DND-41 (cell line): Measurements from ENCODE around the gene AMDHD2.

Source experiments
- EZH2 ChIP-seq: IDR thresholded peaks from 3 replicates; pipeline ENCODE4 v1.6.1; 2012; ENCODE audit warnings: borderline replicate concordance, low read depth, mild to moderate bottlenecking, moderate library complexity, low read length, inconsistent platforms; ENCODE audit not compliant: severe bottlenecking
- TF ChIP-seq, protein P1 (sequence below): IDR thresholded peaks from 2 replicates; pipeline ENCODE4 v1.5.1; 2012; ENCODE audit warnings: borderline replicate concordance, low read length, moderate library complexity, mild to moderate bottlenecking; ENCODE audit not compliant: poor library complexity, severe bottlenecking; ENCODE audit errors: extremely low read depth

DNA sequence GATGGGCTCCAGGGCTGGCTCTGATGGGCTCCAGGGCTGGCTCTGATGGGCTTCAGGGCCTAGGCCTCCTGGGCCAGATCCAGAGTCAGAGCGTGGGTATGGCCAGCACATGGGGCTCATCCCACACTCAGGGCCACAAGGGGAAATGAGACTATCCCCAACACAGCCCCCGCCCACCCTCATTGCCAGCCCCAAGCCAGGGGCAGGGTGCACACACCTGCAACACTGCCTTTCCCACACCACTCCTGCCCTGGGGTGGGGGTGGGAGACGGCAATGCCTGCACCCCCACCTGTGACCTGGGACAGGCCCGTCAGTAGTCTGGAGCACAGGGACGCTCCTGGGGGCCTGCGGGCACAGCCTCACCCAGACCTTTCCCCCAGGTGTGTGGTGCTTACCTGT, 20.7 kb upstream of the AMDHD2 start:
- TF ChIP-seq, protein P1, sequence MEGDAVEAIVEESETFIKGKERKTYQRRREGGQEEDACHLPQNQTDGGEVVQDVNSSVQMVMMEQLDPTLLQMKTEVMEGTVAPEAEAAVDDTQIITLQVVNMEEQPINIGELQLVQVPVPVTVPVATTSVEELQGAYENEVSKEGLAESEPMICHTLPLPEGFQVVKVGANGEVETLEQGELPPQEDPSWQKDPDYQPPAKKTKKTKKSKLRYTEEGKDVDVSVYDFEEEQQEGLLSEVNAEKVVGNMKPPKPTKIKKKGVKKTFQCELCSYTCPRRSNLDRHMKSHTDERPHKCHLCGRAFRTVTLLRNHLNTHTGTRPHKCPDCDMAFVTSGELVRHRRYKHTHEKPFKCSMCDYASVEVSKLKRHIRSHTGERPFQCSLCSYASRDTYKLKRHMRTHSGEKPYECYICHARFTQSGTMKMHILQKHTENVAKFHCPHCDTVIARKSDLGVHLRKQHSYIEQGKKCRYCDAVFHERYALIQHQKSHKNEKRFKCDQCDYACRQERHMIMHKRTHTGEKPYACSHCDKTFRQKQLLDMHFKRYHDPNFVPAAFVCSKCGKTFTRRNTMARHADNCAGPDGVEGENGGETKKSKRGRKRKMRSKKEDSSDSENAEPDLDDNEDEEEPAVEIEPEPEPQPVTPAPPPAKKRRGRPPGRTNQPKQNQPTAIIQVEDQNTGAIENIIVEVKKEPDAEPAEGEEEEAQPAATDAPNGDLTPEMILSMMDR: no peak
- no peak for TF ChIP-seq EZH2
